GM12873 (cell line): ENCODE measurements around the gene SLIT3.

Source experiments
- TF ChIP-seq, protein P1 (sequence below): IDR thresholded peaks from 2 replicates; pipeline ENCODE4 v1.5.1; 2012; ENCODE audit warnings: low read depth, mild to moderate bottlenecking, moderate library complexity, low read length, control low read depth; ENCODE audit not compliant: insufficient read depth; ENCODE audit errors: missing control alignments

The SLIT3 gene

DNA sequence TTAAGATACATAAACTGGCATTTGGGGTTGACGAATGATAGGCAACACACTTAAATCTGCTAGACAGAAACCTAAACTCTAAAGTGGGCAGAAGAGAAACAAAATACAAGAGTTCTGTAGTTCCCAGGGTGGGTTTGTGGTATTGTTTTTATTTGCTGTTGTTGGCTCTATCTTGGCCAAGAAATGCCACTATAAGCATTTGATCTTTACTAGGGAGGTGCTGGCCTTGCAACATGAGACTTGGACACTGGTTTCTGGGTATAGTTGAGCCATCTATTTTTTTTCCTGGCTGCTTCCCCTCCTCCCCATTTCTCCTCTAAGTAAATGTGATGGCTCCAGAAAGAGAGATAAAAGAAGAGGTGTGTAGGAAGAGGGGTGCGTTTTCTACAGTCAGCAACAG, 251.2 kb downstream of the SLIT3 start:
- TF ChIP-seq, protein P1, sequence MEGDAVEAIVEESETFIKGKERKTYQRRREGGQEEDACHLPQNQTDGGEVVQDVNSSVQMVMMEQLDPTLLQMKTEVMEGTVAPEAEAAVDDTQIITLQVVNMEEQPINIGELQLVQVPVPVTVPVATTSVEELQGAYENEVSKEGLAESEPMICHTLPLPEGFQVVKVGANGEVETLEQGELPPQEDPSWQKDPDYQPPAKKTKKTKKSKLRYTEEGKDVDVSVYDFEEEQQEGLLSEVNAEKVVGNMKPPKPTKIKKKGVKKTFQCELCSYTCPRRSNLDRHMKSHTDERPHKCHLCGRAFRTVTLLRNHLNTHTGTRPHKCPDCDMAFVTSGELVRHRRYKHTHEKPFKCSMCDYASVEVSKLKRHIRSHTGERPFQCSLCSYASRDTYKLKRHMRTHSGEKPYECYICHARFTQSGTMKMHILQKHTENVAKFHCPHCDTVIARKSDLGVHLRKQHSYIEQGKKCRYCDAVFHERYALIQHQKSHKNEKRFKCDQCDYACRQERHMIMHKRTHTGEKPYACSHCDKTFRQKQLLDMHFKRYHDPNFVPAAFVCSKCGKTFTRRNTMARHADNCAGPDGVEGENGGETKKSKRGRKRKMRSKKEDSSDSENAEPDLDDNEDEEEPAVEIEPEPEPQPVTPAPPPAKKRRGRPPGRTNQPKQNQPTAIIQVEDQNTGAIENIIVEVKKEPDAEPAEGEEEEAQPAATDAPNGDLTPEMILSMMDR, result no peak

DNA sequence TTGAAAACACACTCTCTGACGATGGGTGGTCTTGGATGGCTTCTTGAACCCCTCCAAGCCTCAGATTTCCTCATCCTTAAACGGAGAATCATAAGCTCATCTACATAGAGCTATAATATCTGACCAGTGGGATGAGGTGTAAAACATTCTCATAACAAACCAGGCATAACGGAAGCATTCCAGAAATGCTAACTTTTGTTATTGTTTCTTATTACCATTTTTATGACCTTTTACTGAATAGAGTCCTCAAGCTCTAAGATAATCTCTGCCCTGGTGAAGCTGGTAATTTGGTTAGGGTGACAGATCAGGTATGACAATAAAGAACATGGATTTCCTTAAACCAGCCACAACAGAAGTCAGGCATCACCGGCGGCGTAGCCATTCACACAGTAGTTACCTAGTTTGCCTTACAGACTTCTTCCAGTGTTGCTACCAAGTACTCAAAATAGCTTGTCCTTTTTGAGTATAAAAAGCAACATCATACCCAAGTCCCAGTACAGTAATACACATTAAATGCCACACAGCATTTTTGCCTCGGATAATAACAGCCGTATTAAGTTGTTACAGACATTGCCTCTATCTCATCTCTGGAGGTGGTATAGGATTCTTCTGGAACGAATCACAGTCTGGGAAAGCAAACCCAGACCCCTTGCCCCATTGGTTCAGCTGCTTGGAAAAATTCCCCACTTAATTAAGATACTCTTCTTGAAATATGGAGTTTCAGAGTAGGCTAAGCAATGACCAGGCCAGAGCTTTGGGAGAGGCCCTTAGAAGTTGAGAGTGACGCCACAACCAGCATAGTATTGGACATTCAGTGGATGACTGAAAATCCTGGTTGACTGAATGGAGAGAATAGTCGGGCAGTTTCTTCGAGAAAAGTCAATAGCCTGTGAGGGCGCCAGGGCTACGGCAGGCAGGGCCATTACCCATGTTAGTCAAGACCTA, 252.5 kb downstream of the SLIT3 start:
- TF ChIP-seq, protein P1, result no peak

DNA sequence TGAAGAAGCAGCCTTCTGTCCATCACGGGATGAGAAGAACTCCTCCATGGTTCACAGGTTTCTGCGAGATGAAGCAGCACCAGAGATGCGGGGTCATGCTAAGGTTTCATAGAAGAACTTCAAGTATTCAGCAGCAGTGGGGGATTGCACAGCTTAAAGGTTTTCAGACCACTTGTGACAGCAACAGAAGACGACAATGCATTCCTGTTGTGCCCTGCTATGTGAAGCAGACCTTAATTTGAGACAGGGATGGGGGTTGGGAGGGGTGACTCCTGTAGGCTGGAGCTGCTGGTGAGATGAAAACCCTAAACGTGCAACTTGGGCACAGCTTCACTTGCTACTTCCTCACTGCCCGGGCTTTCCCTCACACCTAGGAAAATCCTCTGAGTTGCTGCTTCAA, 256.0 kb downstream of the SLIT3 start:
- TF ChIP-seq, protein P1, result no peak

DNA sequence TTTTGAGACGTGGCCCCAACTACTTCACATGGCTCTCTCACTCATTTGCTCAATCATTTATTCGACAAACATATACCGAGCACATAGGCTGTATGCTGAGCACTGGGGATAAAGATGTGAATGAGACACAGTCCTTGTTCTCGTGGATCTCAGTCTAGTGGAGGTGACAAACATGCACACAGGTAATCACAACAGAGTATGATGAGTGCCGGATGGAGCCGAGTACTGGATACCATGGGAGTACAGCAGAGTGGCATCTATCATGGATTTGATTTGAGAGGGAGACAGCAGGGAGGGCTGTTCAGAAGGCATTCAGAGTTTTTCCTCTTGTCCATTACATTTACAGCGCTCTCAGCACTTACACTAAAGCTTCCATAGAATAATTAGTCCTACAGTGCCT, 259.8 kb downstream of the SLIT3 start:
- TF ChIP-seq, protein P1, result no peak

DNA sequence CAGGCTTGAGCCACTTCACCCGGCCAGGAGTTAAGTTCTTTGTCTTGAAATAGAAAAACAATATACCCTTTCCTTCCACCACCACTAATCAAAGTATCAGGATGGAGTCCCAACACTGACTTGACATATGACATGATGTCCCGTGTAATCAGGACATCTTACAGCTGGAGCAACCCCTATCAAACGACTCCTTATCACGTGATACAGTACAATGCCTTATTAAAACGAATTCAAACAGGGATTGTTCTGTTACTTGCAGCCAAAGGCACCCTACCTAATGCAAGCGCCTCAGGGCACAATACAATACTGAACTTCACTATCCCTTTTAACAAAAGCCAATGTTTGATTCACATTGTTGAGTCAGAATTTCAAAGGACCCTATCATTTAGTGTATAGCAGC, 261.3 kb downstream of the SLIT3 start:
- TF ChIP-seq, protein P1, result no peak

DNA sequence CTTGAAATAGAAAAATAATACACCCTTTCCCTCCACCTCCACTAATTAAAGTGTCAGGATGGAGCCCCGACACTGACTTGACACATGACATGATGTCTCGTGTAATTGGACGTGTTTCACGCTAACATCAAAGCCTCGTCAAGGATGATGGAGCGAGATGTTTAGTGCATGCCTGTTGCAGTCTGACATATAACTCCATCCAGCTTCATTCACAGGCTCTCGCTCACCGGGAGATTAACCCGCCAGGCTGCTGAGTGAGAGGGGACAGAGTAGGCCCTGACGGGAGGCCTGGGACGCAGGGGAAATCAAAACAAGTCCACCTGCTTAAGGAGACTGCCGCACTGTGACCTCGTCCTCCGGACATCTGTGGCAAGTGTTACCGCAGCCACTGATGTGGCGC, 263.5 kb downstream of the SLIT3 start:
- TF ChIP-seq, protein P1, result no peak

DNA sequence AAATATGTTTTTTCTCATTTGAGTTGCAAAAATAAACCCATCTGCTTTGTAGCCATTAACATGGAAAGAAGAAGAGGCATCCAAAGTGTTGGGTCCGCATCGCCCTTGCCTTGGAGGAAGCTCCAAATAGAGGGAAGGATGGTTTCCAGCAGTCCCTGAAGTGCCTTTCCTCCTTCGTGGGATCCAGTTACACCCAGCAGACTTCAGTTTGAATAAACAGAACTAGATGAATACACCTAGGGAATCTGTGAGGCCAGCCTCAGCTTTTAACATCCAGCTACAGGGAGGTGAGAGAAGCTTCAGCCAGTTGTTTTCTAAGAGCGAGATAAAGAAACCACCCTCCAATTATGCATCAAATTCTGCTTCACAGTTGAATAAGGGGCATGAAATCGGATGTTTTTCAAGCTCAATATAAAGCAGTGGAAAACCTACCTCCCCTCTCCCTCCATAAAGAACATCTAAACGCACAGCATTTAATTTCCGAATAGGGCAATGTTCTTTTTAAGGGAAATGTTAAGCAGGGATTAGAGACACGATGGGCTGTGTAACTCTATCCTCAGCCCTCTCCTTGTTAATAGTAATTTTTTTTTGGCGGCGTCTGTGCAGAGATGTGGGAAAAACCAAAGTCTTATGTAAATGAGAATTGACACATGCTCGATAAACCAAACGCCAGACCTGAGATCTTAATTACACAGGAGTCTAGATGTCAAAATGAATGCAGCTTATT, 264.7 kb downstream of the SLIT3 start:
- TF ChIP-seq, protein P1, result no peak
